ENCODE measurements around the gene ZC3H13.
"Not testable (repeated sequence)": the region's sequence is repeated elsewhere in the genome, so short reads cannot be mapped to it uniquely, and the experiment has no call there.

Gene ZC3H13

DNA sequence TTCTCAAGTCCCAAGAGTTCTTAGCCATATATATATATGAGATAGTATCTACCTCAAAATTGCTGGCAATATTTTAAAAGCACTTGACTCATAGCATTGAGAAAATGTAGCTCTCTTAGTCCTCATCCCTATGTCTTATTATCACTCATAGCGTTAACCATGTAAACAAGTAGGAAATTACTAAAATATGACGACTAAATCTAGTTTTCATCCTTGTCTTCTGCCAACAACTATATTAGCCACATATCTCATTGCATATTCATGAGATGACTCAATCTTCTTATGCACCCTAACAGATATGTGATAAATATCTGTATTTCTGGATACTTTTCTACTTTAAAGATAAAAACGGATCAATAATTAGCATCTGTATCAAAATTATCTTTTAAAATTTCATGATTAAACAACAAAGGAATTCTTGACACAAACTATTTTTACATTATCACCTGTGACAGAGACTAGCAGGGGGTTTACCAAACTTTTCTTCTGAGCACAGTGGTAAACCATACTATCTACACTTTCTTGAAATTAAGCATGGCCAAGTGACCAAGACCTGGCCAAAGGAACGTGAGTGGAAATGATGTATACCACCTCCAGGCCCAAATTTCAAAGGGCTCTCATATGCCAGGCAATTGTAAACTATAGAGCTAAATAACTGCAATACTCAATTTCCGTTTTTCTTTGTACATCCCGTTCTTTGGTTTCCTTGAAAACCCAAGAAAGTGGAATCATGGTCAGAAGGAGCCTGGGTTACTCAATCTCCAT lies 45.7 kb downstream of the ZC3H13 start:
- H3K4me3 ChIP-seq (ENCODE audit: low read depth, low read length): no peak overlapping the region
- in situ Hi-C loops (cut with HindIII; ENCODE audit: low sequenced_read_pairs): no loop called here
- TF ChIP-seq, protein P1, sequence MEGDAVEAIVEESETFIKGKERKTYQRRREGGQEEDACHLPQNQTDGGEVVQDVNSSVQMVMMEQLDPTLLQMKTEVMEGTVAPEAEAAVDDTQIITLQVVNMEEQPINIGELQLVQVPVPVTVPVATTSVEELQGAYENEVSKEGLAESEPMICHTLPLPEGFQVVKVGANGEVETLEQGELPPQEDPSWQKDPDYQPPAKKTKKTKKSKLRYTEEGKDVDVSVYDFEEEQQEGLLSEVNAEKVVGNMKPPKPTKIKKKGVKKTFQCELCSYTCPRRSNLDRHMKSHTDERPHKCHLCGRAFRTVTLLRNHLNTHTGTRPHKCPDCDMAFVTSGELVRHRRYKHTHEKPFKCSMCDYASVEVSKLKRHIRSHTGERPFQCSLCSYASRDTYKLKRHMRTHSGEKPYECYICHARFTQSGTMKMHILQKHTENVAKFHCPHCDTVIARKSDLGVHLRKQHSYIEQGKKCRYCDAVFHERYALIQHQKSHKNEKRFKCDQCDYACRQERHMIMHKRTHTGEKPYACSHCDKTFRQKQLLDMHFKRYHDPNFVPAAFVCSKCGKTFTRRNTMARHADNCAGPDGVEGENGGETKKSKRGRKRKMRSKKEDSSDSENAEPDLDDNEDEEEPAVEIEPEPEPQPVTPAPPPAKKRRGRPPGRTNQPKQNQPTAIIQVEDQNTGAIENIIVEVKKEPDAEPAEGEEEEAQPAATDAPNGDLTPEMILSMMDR (IDR thresholded peaks at IDR 0.05; ENCODE audit: low read depth, low read length, missing control alignments): no peak
- no peak for DNase-seq (ENCODE audit: low read depth)

DNA sequence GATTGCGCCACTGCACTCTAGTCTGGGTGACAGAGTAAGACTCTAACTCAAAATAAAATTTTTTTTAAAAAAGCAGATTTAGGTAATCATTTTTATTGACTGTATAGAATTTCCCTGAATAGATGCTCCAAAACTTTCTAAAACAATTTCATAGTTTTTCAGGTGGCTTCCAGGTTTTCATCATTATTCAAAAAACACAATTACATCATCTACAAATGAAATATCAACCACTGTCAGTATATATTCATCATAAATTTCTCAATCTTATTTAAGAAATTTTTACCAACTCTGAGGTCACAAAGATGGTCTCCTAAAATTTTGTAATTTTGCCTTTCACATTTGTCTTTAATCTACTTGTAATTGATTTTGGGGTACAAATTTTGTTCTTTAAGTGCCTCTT lies 48.1 kb downstream of the ZC3H13 start:
- in situ Hi-C loops (cut with HindIII; ENCODE audit: low sequenced_read_pairs): no loop called here
- TF ChIP-seq, protein P1 (IDR thresholded peaks at IDR 0.05; ENCODE audit: low read depth, low read length, missing control alignments): no peak
- no peak overlapping the region for H3K4me3 ChIP-seq (ENCODE audit: low read depth, low read length)
- DNase-seq (ENCODE audit: low read depth): no peak

DNA sequence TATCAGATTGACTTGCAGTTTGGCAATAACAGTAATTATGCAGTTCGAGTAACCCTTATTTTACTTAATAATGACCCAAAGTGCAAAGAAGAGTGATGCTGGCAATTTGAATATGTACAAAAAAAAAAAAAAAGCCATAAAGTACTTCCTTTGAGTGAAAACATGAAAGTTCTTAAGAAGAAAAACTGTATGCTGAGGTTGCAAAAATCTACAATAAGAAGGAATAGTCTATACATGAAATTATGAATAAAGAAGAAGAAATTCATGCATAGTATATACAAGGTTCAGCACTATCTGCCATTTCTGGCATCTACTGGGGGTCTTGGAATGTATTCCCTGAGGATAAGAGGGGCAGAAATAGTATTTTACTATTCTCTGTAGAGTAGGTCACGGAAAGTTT lies 55.9 kb downstream of the ZC3H13 start:
- no peak for DNase-seq (ENCODE audit: low read depth)
- in situ Hi-C loops (cut with HindIII; ENCODE audit: low sequenced_read_pairs): no loop called here
- no peak overlapping the region for H3K4me3 ChIP-seq (ENCODE audit: low read depth, low read length)
- TF ChIP-seq, protein P1 (IDR thresholded peaks at IDR 0.05; ENCODE audit: low read depth, low read length, missing control alignments): no peak

DNA sequence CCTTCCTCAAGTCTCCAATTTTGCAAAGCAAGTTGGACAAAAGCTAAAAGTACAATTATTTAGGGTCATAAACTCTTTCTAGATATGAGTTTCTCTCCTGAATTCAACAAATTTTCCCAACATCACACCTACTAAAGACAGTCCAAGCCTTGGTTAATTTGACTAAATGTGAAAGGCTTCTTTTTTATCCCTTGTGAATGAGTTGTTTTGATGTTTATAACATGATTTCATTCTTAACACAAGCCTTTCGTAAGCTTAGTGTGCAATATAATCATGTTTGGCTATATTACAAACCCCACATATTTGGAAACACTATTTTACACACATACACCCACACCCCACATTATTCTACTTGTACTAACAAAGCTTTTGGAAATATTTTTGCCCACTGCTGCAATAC lies 57.3 kb downstream of the ZC3H13 start:
- DNase-seq (ENCODE audit: low read depth): no peak
- H3K4me3 ChIP-seq (ENCODE audit: low read depth, low read length): no peak overlapping the region
- TF ChIP-seq, protein P1 (IDR thresholded peaks at IDR 0.05; ENCODE audit: low read depth, low read length, missing control alignments): no peak
- in situ Hi-C loops (cut with HindIII; ENCODE audit: low sequenced_read_pairs): no loop called here

DNA sequence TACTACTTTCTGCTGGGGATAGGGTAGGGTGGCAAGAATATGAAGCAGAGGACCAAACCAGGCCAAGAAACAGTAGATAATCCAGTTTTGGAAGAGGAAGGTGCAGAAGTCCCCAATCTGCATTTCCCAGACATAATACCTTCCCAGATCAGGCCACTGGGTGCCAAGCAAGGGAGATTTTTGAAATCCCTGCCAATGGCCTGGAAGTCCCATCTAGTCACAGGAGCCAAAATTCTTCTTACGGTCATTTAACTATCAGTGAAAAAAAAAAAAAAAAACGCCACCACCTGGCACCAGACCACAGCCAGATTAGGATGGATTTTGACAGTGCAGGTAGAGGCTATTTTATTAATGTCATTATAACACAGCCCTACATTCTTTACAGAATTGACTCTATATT lies 57.8 kb downstream of the ZC3H13 start:
- TF ChIP-seq, protein P1 (IDR thresholded peaks at IDR 0.05; ENCODE audit: low read depth, low read length, missing control alignments): no peak
- H3K4me3 ChIP-seq (ENCODE audit: low read depth, low read length): no peak overlapping the region
- no peak for DNase-seq (ENCODE audit: low read depth)
- in situ Hi-C loops (cut with HindIII; ENCODE audit: low sequenced_read_pairs): no loop called here

DNA sequence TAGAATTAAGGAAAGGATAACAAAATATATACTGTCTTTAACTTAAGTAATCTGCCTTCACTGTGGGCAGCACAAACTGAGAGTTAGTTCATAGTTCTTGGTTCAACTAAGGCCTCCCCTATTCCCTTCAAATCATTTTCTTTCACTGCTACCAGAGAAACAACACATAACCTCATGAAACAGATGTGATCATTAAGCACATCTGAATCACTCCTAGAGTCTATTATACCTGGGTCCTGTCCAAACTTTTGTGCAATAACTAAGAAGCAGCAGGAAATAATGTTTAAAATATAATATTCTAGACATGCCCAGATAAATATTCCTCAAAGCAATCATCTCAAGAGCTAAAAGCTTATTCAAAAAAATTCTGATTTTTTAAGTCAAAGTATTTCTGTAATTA lies 62.9 kb downstream of the ZC3H13 start:
- in situ Hi-C loops (cut with HindIII; ENCODE audit: low sequenced_read_pairs): no loop called here
- H3K4me3 ChIP-seq (ENCODE audit: low read depth, low read length): no peak overlapping the region
- TF ChIP-seq, protein P1 (IDR thresholded peaks at IDR 0.05; ENCODE audit: low read depth, low read length, missing control alignments): no peak
- peak; percentile 62 for DNase-seq (ENCODE audit: low read depth)

DNA sequence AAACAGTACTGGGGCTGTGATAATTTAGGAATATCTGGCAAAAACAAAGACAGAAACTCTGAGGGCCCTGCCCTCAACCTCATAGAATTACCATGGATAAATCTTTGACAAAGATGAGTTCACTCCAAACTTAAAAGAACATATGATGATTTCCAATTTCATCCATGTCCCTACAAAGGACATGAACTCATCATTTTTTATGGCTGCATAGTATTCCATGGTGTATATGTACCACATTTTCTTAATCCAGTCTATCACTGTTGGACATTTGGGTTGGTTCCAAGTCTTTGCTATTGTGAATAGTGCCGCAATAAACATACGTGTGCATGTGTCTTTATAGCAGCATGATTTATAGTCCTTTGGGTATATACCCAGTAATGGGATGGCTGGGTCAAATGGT lies 71.4 kb downstream of the ZC3H13 start:
- H3K4me3 ChIP-seq (ENCODE audit: low read depth, low read length); in situ Hi-C loops (cut with HindIII; ENCODE audit: low sequenced_read_pairs); DNase-seq (ENCODE audit: low read depth): not testable (repeated sequence)

Data from astrocyte of the cerebellum (primary cell).